NCI-H1694 (cell line): ENCODE data around the gene TIMM29.

ENCODE experiments used
- DNase-seq: peaks from one replicate; lab custom pipeline; 2025; lab: John Stamatoyannopoulos, UW

TIMM29 gene

GRCh38 chr19:10928563-10929401 is at the start of gene TIMM29, which contains the start of gene YIPF2:
Gene TIMM29, plus strand, starts transcription at chr19:10928811. Its CDS starts 12 bp downstream, at chr19:10928823.
Gene YIPF2, minus strand, starts transcription at chr19:10928639. Its CDS starts 229 bp downstream, at chr19:10928410.
- peak; percentile 88 for DNase-seq

DNA sequence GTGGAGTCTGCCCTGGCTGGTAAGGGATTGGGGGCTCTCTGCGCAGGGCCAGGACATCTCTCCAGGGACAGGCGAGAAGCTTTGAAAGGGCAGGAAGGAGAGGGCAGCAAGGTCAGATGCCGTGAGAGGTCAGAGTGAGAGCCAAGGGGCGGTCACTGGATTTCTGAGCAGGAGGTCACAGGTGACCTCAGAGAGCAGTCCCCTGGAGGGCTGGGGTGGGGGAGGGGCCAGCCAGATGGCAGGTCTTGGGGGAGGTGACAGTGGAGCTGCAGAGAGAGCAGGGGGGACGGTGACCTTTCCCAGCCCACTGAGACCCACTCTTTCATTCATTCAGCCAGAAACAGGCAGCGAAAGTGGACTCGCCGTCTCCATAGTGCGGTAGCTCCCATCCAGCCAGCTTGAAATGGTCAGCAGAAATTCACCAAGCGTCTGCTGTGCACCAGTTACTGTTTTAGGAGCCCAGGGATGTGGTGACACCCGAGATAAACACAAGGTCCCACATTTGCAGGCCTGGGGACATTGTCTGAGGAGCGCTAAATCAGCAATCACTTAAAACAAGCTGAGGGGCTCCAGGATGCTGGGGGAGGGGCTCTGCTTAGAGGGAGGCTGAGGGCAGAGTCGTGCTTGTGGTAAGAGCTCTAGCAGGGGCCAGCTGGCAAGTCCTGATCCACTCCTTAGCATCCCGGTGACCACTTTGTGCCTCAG is 47.1 kb upstream of the TIMM29 start:
- no peak for DNase-seq

DNA sequence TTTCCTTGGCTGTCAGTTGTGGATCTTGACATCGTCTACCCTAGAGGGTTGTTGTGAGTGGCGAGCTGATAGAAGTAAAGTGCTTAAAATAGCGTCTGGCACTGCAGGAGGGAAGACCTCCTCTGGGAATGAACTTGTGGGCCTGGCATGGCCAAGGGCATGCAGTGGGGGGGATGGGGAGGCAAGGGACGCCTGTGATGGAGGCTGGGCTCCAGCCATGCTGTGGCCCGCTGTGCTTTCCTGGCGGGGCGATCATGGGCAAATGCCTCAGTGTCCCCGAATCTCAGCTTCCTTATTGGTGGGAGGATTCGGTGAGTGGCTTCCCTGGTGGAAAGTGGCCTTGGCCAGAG is 46.5 kb upstream of the TIMM29 start:
- DNase-seq, result no peak

DNA sequence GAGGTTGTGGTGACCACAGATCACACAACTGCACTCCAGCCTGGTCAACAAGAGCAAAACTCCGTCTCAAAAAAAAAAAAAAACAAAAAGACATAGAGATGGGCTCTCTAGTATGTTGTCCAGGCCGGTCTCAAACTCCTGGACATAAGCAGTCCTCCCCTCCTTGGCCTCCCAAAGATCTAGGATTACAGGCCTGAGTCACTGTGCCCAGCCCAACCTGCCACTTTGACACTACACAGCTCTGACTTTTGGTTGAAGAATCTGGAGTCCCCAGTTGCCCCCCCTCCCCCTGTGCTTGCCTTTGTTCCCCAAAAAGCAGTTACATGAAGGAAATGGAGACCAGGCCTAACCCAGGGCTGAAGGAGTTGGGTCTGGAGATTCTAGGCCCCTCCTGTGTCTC is 44.3 kb upstream of the TIMM29 start:
- DNase-seq, result no peak

GRCh38 chr19:10885201-10886169 is 43.1 kb upstream of the TIMM29 start:
- no peak for DNase-seq

- no peak for DNase-seq
These were observed 40.8 kb upstream of the TIMM29 start for GRCh38 chr19:10887616-10888367.

DNA sequence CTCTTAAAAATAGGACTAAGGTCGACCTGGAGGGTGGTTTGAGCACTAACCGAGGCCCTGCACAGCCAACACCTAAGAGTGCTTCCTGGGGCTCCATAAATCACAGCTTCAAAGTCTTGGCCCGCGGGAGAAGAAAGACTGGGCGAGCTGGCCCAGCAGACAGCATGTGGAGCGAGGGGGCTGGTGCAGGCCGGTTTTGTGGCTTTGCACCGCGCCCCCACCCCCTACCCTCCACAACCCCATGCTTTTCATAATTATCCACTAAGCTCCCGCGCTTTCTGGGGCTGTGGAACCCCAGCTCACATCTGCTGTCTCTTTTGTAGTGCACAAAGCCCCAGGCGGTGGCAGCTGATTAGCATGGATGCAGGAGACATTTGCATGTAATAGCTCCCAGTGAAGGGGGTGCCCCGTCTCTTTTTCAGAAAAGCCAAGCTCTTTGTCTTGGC is 40.2 kb upstream of the TIMM29 start:
- no peak for DNase-seq

- no peak for DNase-seq
These were observed 38.7 kb upstream of the TIMM29 start for GRCh38 chr19:10889880-10890279.

DNA sequence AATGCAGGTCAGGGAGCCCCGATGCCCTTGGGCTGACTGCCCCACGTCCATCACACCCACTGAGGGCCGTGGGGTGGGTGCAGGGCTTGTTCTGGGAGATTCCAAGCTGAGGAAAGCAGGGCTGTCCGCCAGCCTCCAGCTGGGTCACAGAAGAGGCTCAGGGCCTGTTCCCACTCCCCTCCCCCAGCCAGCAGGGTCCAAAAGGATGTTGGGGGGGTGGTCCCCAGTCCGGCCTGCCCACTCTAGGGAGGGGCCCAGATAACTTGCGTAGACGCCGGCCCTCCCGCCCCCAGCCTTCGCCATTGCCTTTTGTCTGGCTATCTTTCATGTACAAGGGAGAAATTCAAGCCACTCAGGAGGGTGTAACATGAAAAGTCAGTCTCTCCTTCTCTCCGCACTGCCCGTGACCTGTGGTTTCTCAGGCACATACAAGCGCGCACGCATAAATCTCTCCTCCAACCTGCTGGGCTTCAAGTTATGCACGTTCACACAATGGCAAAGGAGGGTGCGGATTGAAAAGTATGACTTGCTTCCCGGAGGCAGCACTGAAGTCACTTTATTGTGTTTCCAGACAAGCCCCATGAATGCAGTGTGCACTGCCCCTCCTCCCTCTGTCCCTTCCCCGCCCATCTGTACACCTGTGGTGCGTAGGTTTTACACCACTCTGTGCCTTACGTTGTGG is 37.1 kb upstream of the TIMM29 start:
- DNase-seq, result no peak

GRCh38 chr19:10892256-10892655 is 36.4 kb upstream of the TIMM29 start:
- no peak for DNase-seq

GRCh38 chr19:10894911-10895213 is 33.7 kb upstream of the TIMM29 start:
- DNase-seq, result no peak

DNA sequence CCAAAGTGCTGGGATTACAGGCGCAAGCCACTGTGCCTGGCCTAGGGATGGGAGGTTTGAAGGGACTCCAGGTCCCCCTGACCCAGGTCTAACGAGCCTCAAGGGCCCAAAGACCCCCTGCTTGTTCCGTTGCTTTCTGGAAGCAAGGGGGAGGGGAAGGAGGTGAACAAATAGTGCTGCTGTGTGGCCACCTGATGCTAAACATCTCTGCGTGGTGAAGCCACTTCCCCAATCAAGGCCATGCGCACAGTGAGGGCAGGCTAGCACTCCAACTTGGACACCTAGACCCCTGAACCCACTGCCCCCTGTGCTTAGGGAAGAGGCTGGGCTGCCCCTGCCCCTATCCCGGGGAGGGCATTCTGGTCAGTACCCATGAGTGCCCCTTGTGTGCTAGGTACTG is 33.2 kb upstream of the TIMM29 start:
- DNase-seq, result no peak

- DNase-seq, result no peak
These were observed 32.7 kb upstream of the TIMM29 start for GRCh38 chr19:10895920-10896319.

- no peak for DNase-seq
These were observed 31.6 kb upstream of the TIMM29 start for GRCh38 chr19:10896851-10897526.

- DNase-seq, result no peak
These were observed 30.0 kb upstream of the TIMM29 start for GRCh38 chr19:10898633-10899032.

DNA sequence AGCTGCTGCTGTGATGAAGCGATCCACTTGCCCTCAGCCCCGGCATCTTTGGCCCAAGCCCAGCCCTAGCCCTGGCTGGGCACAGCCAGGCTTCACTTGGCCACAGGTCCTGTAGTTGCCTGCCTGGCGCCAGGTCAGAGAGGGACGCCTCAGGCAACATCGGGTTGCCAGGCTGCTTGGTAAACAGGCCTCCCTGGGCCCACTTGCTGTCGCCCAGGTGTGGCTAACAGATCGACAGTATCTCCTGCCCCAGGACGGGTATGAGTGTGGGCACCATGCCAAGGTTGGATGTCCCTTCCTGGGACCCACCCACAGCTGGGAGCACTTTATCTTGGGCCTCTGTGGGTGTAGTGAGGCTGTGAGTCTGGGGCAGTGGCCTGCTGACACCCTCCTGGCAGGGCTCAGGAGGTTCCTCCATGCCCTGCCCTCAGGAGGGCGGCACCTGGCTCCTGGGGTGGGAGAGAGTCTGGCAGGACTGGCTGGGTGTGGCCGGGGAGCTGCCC is 29.4 kb upstream of the TIMM29 start:
- no peak for DNase-seq

GRCh38 chr19:10907925-10908324 is 20.7 kb upstream of the TIMM29 start:
- DNase-seq, result no peak

- no peak for DNase-seq
These were observed 20.1 kb upstream of the TIMM29 start for GRCh38 chr19:10908380-10908960.

- DNase-seq, result no peak
These were observed 16.8 kb upstream of the TIMM29 start for GRCh38 chr19:10911579-10912363.
